Renal cortex interstitium (tissue), 11 donors: Measurements from ENCODE around the gene KCNG4. TPM values are rescaled to one million over a fixed set of nuclear protein-coding genes. Genes with fewer than 3 reads are reported as not detected.

Experiments used
- DNase-seq, 11 donors: peaks; one replicate each; pipeline ENCODE4 v3.0.0-alpha.2; 2013; ENCODE audit warnings: low read depth in 9 of 11, low spot score in 4 of 11; ENCODE audit errors: extremely low read depth in 1 of 11
- polyA plus RNA-seq, 3 donors: library from polyadenylated mRNA; unstranded; fragments of 120-200 nt; gene quantifications; one replicate each; pipeline ENCODE4 v1.2.1, GENCODE V29; 2013; ENCODE audit not compliant: insufficient read length in 3 of 3

The KCNG4 gene
- polyA plus RNA-seq, 3 donors = 0.04 to 0.05 TPM; not detected in 1

GRCh38 chr16:84178892-84179611 lies 60.8 kb downstream of the KCNG4 start:
- DNase-seq = no peak

GRCh38 chr16:84178146-84178765 lies 61.6 kb downstream of the KCNG4 start:
- DNase-seq = no peak

GRCh38 chr16:84177741-84178073 lies 62.1 kb downstream of the KCNG4 start:
- DNase-seq = no peak

- DNase-seq = no peak
These were observed 63.4 kb downstream of the KCNG4 start for GRCh38 chr16:84176192-84177053.

GRCh38 chr16:84175350-84176081 lies 64.3 kb downstream of the KCNG4 start:
- peak in 2 of 11 donors; percentile 55 to 64 for DNase-seq

- DNase-seq = no peak
These were observed 65.4 kb downstream of the KCNG4 start for GRCh38 chr16:84174396-84174795.

GRCh38 chr16:84169765-84170310 lies 70.0 kb downstream of the KCNG4 start:
- DNase-seq = no peak

Other genes starting within 250 kb of the KCNG4 start
- not detected for gene SLC38A8, start 197.2 kb downstream of the KCNG4 start, polyA plus RNA-seq
- 100 to 1,000 TPM; 100 to 116 (median 111) TPM for gene MBTPS1, start 123.1 kb downstream of the KCNG4 start, polyA plus RNA-seq
- gene HSDL1, start 94.8 kb downstream of the KCNG4 start, polyA plus RNA-seq = 10 to 100 TPM; 40.0 to 53.0 (median 45.4) TPM
- 1 to 10 TPM; 3.6 to 9.4 (median 4.2) TPM for gene DNAAF1, start 94.7 kb downstream of the KCNG4 start, polyA plus RNA-seq
- 10 to 100 TPM; 34.3 to 58.7 (median 40.3) TPM for gene TAF1C, start 53.0 kb downstream of the KCNG4 start, polyA plus RNA-seq
- gene ADAD2, start 48.9 kb downstream of the KCNG4 start, polyA plus RNA-seq = under 1 TPM in 2 of 3 donors, not detected in 1; 0.30 to 0.73 TPM
- 1 to 10 TPM; 1.9 to 3.8 (median 3.5) TPM for gene WFDC1, start 54.9 kb upstream of the KCNG4 start, polyA plus RNA-seq
- gene ATP2C2, start 128.5 kb upstream of the KCNG4 start, polyA plus RNA-seq = 1 to 10 TPM in 1 of 3 donors, under 1 TPM in 2; 0.52 to 1.8 (median 0.98) TPM